H1 (cell line): ENCODE results near the gene PDCD10. TPM values are rescaled to one million over a fixed set of nuclear protein-coding genes. Genes with fewer than 3 reads are reported as not detected.

Experiments
- CTCF ChIA-PET: fragments of 300-600 bp; sonication (Branson Sonifier 250); formaldehyde crosslinking; loops from one replicate; lab custom pipeline; 2021; ENCODE audit not compliant: partially characterized antibody; lab: Charles Lee
- POLR2A ChIA-PET: fragments of 300-600 bp; sonication (Branson Sonifier 250); formaldehyde crosslinking; loops from one replicate; lab custom pipeline; 2021; ENCODE audit warnings: inconsistent platforms; ENCODE audit not compliant: partially characterized antibody; lab: Charles Lee
- DNase-seq, 2 experiments: peaks; one replicate each; pipeline versions ENCODE4 v3.0.0 to v3.0.0-alpha.2; 2010 to 2022; ENCODE audit warnings: low spot score in 2 of 2, low read depth in 1 of 2, mixed read lengths in 1 of 2
- FAIRE-seq: peaks from 2 replicates; lab custom pipeline; 2011; peaks lifted over from hg19 to GRCh38; lab: Jason Lieb, UNC
- H2AFZ ChIP-seq: 2 replicates; pipeline ENCODE4 v1.8.1; 2012; ENCODE audit warnings: low read length, inconsistent platforms
- H2AK5ac ChIP-seq: 2 replicates; pipeline ENCODE4 v1.6.1; 2013; ENCODE audit warnings: low read depth, low read length
- H2BK120ac ChIP-seq: replicated peaks from 2 replicates; pipeline ENCODE3; 2013; ENCODE audit warnings: low read depth, low read length, inconsistent platforms
- H2BK12ac ChIP-seq: 2 replicates; pipeline ENCODE4 v1.6.1; 2013; ENCODE audit warnings: low read depth, low read length
- H2BK15ac ChIP-seq: 2 replicates; pipeline ENCODE4 v1.6.1; 2013; ENCODE audit warnings: low read length
- H2BK20ac ChIP-seq: 2 replicates; pipeline ENCODE4 v1.6.1; 2013; ENCODE audit warnings: low read length
- H2BK5ac ChIP-seq: 2 replicates; pipeline ENCODE4 v1.6.1; 2013; ENCODE audit warnings: low read depth, low read length
- H3K14ac ChIP-seq: 2 replicates; pipeline ENCODE4 v1.6.1; 2013; ENCODE audit warnings: inconsistent platforms; ENCODE audit not compliant: insufficient read length
- H3K18ac ChIP-seq: 2 replicates; pipeline ENCODE4 v1.6.1; 2013; ENCODE audit warnings: low read length; ENCODE audit errors: extremely low read depth
- H3K23ac ChIP-seq: 2 replicates; pipeline ENCODE4 v1.6.1; 2013; ENCODE audit warnings: inconsistent platforms; ENCODE audit not compliant: insufficient read length
- H3K23me2 ChIP-seq: 2 replicates; pipeline ENCODE4 v1.6.1; 2013; ENCODE audit warnings: low read depth, low read length
- H3K27ac ChIP-seq: 2 replicates; pipeline ENCODE4 v1.6.1; 2011; ENCODE audit warnings: low read depth, low read length, inconsistent platforms
- H3K27me3 ChIP-seq, 4 experiments: replicated peaks in 1 of 4; 1 replicate in 1 of 4; 2 replicates in 3 of 4; pipeline versions ENCODE4 v1.6.1 to v1.8.1; 2011 to 2013; ENCODE audit warnings: low read length in 3 of 4, mild to moderate bottlenecking in 3 of 4, inconsistent platforms in 2 of 4, mixed read lengths in 2 of 4, moderate library complexity in 1 of 4; ENCODE audit not compliant: control insufficient read depth in 3 of 4, insufficient read depth in 3 of 4; ENCODE audit errors: extremely low read depth in 1 of 4
- H3K36me3 ChIP-seq, 4 experiments: 2 replicates each; pipeline versions ENCODE4 v1.6.1 to v1.8.1; 2011 to 2013; ENCODE audit warnings: mild to moderate bottlenecking in 4 of 4, low read length in 3 of 4, moderate library complexity in 2 of 4, control low read depth in 1 of 4, inconsistent platforms in 1 of 4; ENCODE audit not compliant: insufficient read depth in 4 of 4, control insufficient read depth in 2 of 4
- H3K4ac ChIP-seq: replicated peaks from 2 replicates; pipeline ENCODE3; 2013; ENCODE audit warnings: low read length, low read depth, mixed read lengths, inconsistent platforms; ENCODE audit not compliant: insufficient read length
- H3K4me1 ChIP-seq, 4 experiments: replicated peaks in 1 of 4; 1 replicate in 1 of 4; 2 replicates in 3 of 4; pipeline versions ENCODE4 v1.6.1 to v1.8.1; 2011 to 2013; ENCODE audit warnings: low read length in 3 of 4, inconsistent platforms in 2 of 4, mixed read lengths in 1 of 4; ENCODE audit not compliant: insufficient read depth in 4 of 4, control insufficient read depth in 3 of 4
- H3K4me2 ChIP-seq, 2 experiments: 2 replicates each; pipeline versions ENCODE4 v1.6.1 to v1.8.1; 2011 to 2013; ENCODE audit warnings: low read depth in 2 of 2, low read length in 2 of 2, control low read depth in 1 of 2, inconsistent platforms in 1 of 2, mild to moderate bottlenecking in 1 of 2; ENCODE audit not compliant: insufficient read depth in 1 of 2
- H3K4me3 ChIP-seq, 4 experiments: fragments of 200-600, 300-600 bp in 1 of 4; sonication (generic), shearing (Covaris generic), sonication (Bioruptor Twin) in 1 of 4; 2 replicates each; pipeline versions ENCODE4 v1.5.1 to v1.8.1; 2011 to 2016; ENCODE audit warnings: low read length in 4 of 4, low read depth in 3 of 4, control low read depth in 2 of 4, inconsistent platforms in 2 of 4, mild to moderate bottlenecking in 2 of 4, mixed read lengths in 1 of 4, moderate library complexity in 1 of 4; ENCODE audit not compliant: insufficient read depth in 2 of 4; ENCODE audit errors: extremely low read depth in 1 of 4
- H3K56ac ChIP-seq: replicated peaks from 2 replicates; pipeline ENCODE3; 2013; ENCODE audit warnings: low read depth, mild to moderate bottlenecking, mixed read lengths, low read length, inconsistent platforms; ENCODE audit not compliant: insufficient read length
- H3K79me1 ChIP-seq: 2 replicates; pipeline ENCODE4 v1.6.1; 2013; ENCODE audit warnings: low read depth, low read length, control low read depth
- H3K79me2 ChIP-seq, 2 experiments: 2 replicates each; pipeline versions ENCODE4 v1.6.1 to v1.8.1; 2012 to 2013; ENCODE audit warnings: low read length in 2 of 2, mild to moderate bottlenecking in 2 of 2, inconsistent platforms in 1 of 2; ENCODE audit not compliant: insufficient read depth in 2 of 2, control insufficient read depth in 1 of 2
- H3K9ac ChIP-seq, 4 experiments: replicated peaks in 1 of 4; 1 replicate in 1 of 4; 2 replicates in 3 of 4; pipeline versions ENCODE4 v1.6.1 to v1.8.1; 2011 to 2013; ENCODE audit warnings: low read depth in 3 of 4, low read length in 3 of 4, control low read depth in 2 of 4, mild to moderate bottlenecking in 2 of 4, moderate library complexity in 2 of 4, inconsistent platforms in 1 of 4; ENCODE audit errors: extremely low read depth in 1 of 4
- H3K9me3 ChIP-seq, 2 experiments: 2 replicates each; pipeline versions ENCODE4 v1.6.1 to v1.8.1; 2012 to 2013; ENCODE audit warnings: mild to moderate bottlenecking in 2 of 2, moderate library complexity in 2 of 2, control low read depth in 1 of 2, inconsistent platforms in 1 of 2, low read depth in 1 of 2, low read length in 1 of 2, mixed read lengths in 1 of 2; ENCODE audit not compliant: insufficient read depth in 2 of 2
- H4K20me1 ChIP-seq, 2 experiments: replicated peaks in 1 of 2; 2 replicates each; pipeline versions ENCODE3 to v1.8.1; 2011 to 2013; ENCODE audit warnings: inconsistent platforms in 2 of 2, low read length in 2 of 2, mild to moderate bottlenecking in 1 of 2; ENCODE audit not compliant: insufficient read depth in 2 of 2, control insufficient read depth in 1 of 2
- H4K5ac ChIP-seq: 2 replicates; pipeline ENCODE4 v1.6.1; 2013; ENCODE audit warnings: low read length, low read depth, mixed read lengths, inconsistent platforms; ENCODE audit not compliant: insufficient read length
- H4K8ac ChIP-seq: 2 replicates; pipeline ENCODE4 v1.8.0; 2013; ENCODE audit warnings: mild to moderate bottlenecking, moderate library complexity, low read length, inconsistent platforms; ENCODE audit not compliant: insufficient read depth; ENCODE audit errors: extremely low read depth
- H4K91ac ChIP-seq: replicated peaks from 2 replicates; pipeline ENCODE3; 2013; ENCODE audit warnings: low read length, mixed read lengths, inconsistent platforms; ENCODE audit not compliant: insufficient read length
- BACH1 ChIP-seq: IDR thresholded peaks from 2 replicates; pipeline ENCODE4 v1.6.1; 2012; ENCODE audit warnings: low read length, improper control_type of control experiment
- CBX8 ChIP-seq: fragments of 300-800, 300-1000 bp; sonication (generic); IDR thresholded peaks from 2 replicates; pipeline ENCODE4 v1.7.1; 2016; ENCODE audit warnings: low read depth, low read length, borderline replicate concordance
- HDAC6 ChIP-seq: IDR thresholded peaks from one replicate; pipeline ENCODE4 v1.7.1; 2012; ENCODE audit warnings: low read depth, mild to moderate bottlenecking, inconsistent platforms, low read length, moderate library complexity
- POLR2A ChIP-seq, 2 experiments: IDR thresholded peaks; 1 replicate in 1 of 2; 2 replicates in 1 of 2; pipeline ENCODE4 v1.6.1; 2011; ENCODE audit warnings: low read depth in 2 of 2, low read length in 2 of 2, mild to moderate bottlenecking in 2 of 2; ENCODE audit errors: control extremely low read depth in 1 of 2
- RFX5 ChIP-seq: IDR thresholded peaks from 2 replicates; pipeline ENCODE4 v1.6.1; 2011; ENCODE audit warnings: low read depth, low read length, improper control_type of control experiment, borderline replicate concordance
- SAP30 ChIP-seq: fragments of 300-600 bp; sonication (generic); IDR thresholded peaks from 2 replicates; pipeline ENCODE4 v1.7.1; 2012; ENCODE audit warnings: low read length, moderate library complexity, mild to moderate bottlenecking, inconsistent platforms; ENCODE audit not compliant: insufficient read depth, insufficient replicate concordance
- SRF ChIP-seq: IDR thresholded peaks from 2 replicates; pipeline ENCODE4 v1.6.1; 2011; ENCODE audit warnings: mild to moderate bottlenecking, low read depth, low read length, moderate library complexity
- TAF7 ChIP-seq: optimal IDR thresholded peaks from 2 replicates; pipeline ENCODE3; 2011; ENCODE audit warnings: low read depth, mild to moderate bottlenecking, inconsistent platforms, low read length, moderate library complexity, borderline replicate concordance
- WGBS, 2 experiments: shearing (Covaris generic) in 1 of 2; methylation state at CpG; one replicate each; pipeline versions ENCODE4 v1.1.6 to v1.1.7; 2013 to 2015; ENCODE audit warnings: low lambda C conversion rate in 2 of 2, mixed read lengths in 2 of 2, inconsistent platforms in 1 of 2, low coverage in 1 of 2, missing lambda C conversion rate in 1 of 2; ENCODE audit not compliant: insufficient replicate concordance in 2 of 2, insufficient coverage in 1 of 2, insufficient read length in 1 of 2; ENCODE audit errors: extremely low coverage in 1 of 2, missing lambda C conversion rate in 1 of 2; 5-methylcytosine and 5-hydroxymethylcytosine counted together
- polyA plus RNA-seq, 7 experiments: library from polyadenylated mRNA; depleted of rRNA in 3 of 7; stranded (reverse) in 5 of 7; unstranded in 2 of 7; fragments of >200 nt in 5 of 7; fragments of 200-250 nt in 2 of 7; gene quantifications; 1 replicate in 5 of 7; 2 replicates in 1 of 7; 4 replicates in 1 of 7; pipeline versions ENCODE4 v1.2.1 to v1.2.3, GENCODE V29; 2011 to 2013; ENCODE audit warnings: missing spikeins in 2 of 7, mixed read lengths in 2 of 7
- total RNA-seq: library from RNA; stranded (reverse); fragmentation: NEBNext Ultra II Directional; extraction: Animal tissue kit (Norgen Biotek cat#: 25700); gene quantifications from 2 replicates; pipeline ENCODE4 v1.2.1, GENCODE V29; 2021

The PDCD10 gene
- total and polyA plus RNA-seq, 2 of the 8 experiments (the other 6 are each of a cell fraction or from before 2014, with no cell fraction given) = 52.0 to 76.6 TPM

DNA sequence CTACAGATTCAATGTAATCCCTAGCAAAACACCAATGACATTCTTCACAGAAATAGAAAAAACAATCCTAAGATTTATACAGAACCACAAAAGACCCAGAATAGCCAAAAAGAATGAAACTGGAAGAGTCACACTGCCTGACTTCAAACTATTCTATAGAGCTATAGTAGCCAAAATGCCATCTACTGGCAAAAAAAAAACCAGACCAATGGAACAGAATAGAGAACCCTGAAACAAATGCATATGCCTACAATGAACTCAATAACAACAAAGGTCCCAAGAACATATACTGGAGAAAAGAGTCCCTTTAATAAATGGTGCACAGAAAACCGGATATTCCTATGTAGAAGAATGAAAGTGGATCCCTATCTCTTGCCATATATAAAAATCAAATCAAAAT is 19.8 kb downstream of the PDCD10 start:
- no peak overlapping the region for H3K4me3 ChIP-seq
- TF ChIP-seq SRF (no peak), TAF7 (no peak), POLR2A (IDR thresholded peaks at IDR 0.05; ENCODE audit: control extremely low read depth in 1 of 2, low read depth in 2 of 2, low read length in 2 of 2) (no peak), CBX8 (no peak), SAP30 (no peak), HDAC6 (no peak), RFX5 (no peak), BACH1 (no peak)
- H2BK5ac ChIP-seq = no peak overlapping the region
- H3K9me3 ChIP-seq = no peaks in the 10 kb centered on the region
- H3K79me2 ChIP-seq = peaks cover 0 to 90% of the 10 kb centered on the region in 2 experiments; a peak in 2 of 4 replicates
- no peak overlapping the region for H2AK5ac ChIP-seq
- H3K36me3 ChIP-seq = peaks cover 3 to 39% (median 14%) of the 10 kb centered on the region in 4 experiments
- H2BK12ac ChIP-seq = no peak overlapping the region
- H2BK15ac ChIP-seq = no peak overlapping the region
- DNase-seq (no peak), FAIRE-seq (no peak)
- no peaks in the 10 kb centered on the region for H3K4me1 ChIP-seq
- H2BK20ac ChIP-seq = no peak overlapping the region
- H3K23me2 ChIP-seq = no peaks in the 10 kb centered on the region
- ChIA-PET POLR2A (no interaction called here), CTCF (interaction anchor here (0.7 kb wide), 1 partner anchor 30 kb away, joined by 3 read pairs; no protein-coding TSS in a partner anchor)
- 93% methylated on average over 1 of the region's 1 CpG; no CpG with 5 or more reads in 1 of the 2 experiments for WGBS, 2 experiments
- no peak overlapping the region for H4K5ac ChIP-seq
- no peak overlapping the region for H3K23ac ChIP-seq
- no peaks in the 10 kb centered on the region for H3K79me1 ChIP-seq
- no peak overlapping the region for H2BK120ac ChIP-seq
- H3K4ac ChIP-seq = no peak overlapping the region
- no peak overlapping the region for H3K56ac ChIP-seq
- no peaks in the 10 kb centered on the region for H4K20me1 ChIP-seq
- no peak overlapping the region for H3K9ac ChIP-seq
- no peak overlapping the region for H3K4me2 ChIP-seq
- no peak overlapping the region for H3K18ac ChIP-seq
- no peak overlapping the region for H3K14ac ChIP-seq
- no peaks in the 10 kb centered on the region for H3K27me3 ChIP-seq
- H2AFZ ChIP-seq = no peak overlapping the region
- H3K27ac ChIP-seq = no peak overlapping the region
- H4K8ac ChIP-seq = no peak overlapping the region
- no peak overlapping the region for H4K91ac ChIP-seq
